ENCODE results near the gene PLA2G1B.

Gene PLA2G1B

DNA sequence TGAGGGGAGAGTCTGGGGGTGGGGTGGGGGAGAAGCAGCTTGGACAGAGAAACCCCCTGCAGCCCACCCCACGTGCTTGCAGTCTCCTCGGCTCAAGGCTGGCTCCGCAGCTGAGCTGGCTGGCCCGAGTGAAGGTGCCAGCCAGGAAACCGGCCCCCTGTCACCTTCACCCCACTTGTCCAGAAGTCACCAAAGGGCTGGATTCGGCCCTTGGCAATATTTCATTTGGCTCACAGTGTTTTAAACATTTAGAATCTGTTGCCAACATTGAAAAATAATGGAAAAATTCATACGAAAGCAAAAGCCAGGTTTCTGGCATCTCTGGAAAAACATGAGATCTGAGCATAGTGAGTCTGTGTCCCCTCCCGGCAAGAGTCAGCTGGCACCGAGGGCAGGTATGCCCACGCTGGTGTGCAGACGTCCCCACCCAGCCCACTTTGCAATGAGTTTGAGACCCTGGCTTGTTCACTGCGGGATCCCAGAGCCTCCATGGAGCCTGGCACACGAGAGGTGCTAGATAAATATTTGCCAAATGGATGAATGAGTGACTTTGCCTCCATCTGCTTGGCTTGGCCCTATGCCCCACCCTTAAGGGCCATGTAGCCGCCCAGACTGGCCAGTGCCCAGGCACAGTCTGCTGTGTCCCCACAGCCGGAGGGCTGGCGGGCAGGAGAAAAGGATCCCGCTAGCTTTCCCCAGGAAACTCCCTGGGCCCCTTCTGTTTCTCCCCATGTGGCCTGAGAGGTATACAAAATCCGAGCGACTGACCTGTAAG lies 23.2 kb upstream of the PLA2G1B start:
- no peak for DNase-seq (ENCODE audit: low spot score)
- TF ChIP-seq, protein P1, sequence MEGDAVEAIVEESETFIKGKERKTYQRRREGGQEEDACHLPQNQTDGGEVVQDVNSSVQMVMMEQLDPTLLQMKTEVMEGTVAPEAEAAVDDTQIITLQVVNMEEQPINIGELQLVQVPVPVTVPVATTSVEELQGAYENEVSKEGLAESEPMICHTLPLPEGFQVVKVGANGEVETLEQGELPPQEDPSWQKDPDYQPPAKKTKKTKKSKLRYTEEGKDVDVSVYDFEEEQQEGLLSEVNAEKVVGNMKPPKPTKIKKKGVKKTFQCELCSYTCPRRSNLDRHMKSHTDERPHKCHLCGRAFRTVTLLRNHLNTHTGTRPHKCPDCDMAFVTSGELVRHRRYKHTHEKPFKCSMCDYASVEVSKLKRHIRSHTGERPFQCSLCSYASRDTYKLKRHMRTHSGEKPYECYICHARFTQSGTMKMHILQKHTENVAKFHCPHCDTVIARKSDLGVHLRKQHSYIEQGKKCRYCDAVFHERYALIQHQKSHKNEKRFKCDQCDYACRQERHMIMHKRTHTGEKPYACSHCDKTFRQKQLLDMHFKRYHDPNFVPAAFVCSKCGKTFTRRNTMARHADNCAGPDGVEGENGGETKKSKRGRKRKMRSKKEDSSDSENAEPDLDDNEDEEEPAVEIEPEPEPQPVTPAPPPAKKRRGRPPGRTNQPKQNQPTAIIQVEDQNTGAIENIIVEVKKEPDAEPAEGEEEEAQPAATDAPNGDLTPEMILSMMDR (IDR thresholded peaks at IDR 0.05; ENCODE audit: extremely low read depth, missing control alignments) = no peak

DNA sequence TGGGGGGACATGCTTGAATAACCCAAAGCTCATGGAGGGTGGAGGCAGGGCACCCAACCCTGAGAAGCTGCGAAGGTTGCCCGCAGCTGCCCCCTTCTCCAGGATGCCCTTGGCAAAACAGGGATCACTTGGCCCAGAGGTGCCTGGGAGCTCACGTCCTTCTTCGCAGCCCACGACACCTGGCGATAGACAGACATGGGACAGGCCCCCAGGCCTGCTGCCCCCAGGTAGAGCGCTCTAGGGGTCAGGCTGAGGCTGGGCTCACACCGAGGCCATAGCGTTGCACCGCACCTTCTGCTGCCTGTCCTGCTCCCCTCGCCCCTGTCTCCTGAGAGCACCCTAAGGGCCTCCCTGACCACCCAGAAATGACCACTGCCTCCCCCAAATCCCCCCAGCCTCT lies 20.2 kb upstream of the PLA2G1B start:
- peak; percentile 2 for DNase-seq (ENCODE audit: low spot score)

DNA sequence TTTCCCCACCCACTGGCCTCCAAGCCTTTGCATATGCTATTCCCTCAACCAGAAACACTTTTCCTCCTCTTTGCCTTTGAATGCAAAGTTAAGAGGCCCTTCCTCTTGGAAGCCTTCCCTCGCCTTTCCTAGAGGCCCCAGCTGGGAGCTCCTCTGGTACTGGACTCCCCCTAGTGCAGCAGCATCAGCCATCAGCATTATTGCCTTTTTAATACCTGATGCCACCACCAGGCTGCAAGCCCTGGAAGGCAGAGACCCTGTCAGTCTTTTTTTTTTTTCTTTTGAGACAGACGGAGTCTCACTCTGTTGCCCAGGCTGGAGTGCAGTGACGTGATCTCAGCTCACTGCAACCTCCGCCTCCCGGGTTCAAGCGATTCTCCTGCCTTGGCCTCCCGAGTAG lies 19.1 kb upstream of the PLA2G1B start:
- TF ChIP-seq, protein P1 (IDR thresholded peaks at IDR 0.05; ENCODE audit: extremely low read depth, missing control alignments) = no peak
- DNase-seq (ENCODE audit: low spot score) = peak; percentile 5

More for the DNA sequence above, 20.2 kb upstream of the PLA2G1B start:
- TF ChIP-seq, protein P1 (IDR thresholded peaks at IDR 0.05; ENCODE audit: extremely low read depth, missing control alignments) = no peak

DNA sequence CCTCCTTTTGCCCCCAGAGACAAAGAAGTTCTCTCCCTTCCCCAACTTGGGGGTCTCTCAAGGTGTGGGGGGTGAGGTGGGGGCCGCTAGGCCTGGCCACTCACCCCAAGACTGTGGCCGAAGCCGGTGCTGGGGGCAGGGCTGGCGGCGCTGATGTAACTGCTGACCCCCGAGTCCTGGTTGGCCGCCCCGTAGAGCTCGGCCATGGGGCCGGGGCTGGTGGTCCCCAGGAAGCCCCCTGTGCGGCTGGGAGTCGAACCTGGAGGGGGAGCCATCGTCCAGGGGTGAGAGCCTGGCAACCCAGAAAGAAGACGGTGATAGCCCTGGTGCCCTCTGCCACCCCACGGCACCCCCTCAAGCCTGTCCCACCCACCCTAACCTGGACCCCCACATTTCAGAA lies 18.5 kb upstream of the PLA2G1B start:
- TF ChIP-seq, protein P1 (IDR thresholded peaks at IDR 0.05; ENCODE audit: extremely low read depth, missing control alignments) = no peak
- peak; percentile 2 for DNase-seq (ENCODE audit: low spot score)

DNA sequence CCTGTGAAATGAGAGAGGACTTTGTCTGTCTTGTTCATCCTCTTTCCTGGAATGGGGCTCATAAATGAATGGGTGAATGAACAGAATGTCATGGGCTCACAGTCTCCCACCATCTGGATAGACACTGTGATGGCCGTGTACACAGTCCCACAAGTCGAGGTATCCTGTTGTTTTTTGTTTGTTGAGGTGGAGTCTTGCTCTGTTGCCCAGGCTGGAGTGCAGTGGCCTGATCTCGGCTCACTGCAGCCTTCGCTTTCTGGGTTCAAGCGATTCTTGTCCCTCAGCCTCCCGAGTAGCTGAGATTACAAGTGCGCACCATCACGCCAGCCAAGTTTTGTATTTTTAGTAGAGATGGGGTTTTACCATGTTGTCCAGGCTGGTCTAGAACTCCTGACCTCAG lies 16.1 kb upstream of the PLA2G1B start:
- no peak for DNase-seq (ENCODE audit: low spot score)
- TF ChIP-seq, protein P1 (IDR thresholded peaks at IDR 0.05; ENCODE audit: extremely low read depth, missing control alignments) = no peak

DNA sequence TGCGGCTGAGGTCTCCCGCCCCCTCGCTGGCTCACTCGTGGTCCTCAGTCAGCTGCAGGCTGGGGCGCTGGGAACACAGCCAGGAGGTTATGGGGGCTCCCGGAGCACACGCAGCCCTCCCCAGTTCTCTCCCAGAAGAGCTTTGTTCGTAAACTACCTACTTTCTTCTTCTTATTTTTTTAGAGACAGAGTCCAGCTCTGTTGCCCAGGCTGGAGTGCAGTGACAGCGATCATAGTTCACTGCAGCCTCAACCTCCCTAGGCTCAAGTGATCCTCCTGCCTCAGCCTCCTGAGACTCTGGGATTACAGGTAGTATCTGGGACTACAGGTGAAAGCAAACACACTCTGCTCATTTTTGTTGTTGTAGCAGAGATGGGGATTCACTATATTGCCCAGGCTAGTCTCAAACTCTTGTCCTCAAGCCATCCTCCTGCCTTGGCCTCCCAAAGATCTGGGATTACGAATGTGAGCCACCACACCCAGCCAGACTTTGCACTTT lies 15.5 kb upstream of the PLA2G1B start:
- DNase-seq (ENCODE audit: low spot score) = no peak

More for the DNA sequence above, 15.5 kb upstream of the PLA2G1B start:
- TF ChIP-seq, protein P1 (IDR thresholded peaks at IDR 0.05; ENCODE audit: extremely low read depth, missing control alignments) = no peak

All from GM20000 (cell line).